Measurements from ENCODE around the gene HEXA.
A peak's percentile ranks its signal among the peaks of the same experiment; 100 is the strongest.

HEXA gene

DNA sequence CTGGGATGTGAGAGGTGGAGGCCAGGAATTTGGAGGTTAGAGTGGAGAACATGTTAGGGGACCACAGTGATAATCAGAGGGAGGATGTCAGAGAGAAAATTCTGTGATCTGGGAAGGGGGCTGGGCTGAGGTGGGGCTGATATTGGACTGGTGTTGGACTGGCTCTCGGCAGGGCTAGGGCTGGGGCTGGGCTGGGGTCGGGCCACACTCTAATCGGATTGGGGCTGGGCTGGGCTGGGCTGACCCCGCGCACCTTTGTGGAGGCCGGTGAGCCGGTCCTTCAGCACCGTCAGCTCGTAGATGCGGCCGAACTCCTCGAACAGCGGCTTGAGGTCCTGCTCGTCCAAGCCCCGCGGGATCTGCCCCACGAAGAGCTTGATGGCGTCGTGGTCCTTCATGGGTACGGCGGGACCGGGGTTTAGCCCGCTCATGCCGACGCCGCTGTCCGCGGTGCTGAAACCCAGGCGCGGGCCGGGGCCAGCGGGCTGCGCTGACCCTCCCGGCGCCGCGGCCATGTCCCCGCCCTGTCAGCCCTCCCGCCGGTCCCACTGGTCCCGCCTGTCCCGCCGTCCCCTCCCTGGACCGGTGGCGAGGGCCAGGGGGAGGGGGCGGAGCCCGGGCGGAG, 56.3 kb downstream of the HEXA start:
- DNase-seq (ENCODE audit: low spot score): no peak

DNA sequence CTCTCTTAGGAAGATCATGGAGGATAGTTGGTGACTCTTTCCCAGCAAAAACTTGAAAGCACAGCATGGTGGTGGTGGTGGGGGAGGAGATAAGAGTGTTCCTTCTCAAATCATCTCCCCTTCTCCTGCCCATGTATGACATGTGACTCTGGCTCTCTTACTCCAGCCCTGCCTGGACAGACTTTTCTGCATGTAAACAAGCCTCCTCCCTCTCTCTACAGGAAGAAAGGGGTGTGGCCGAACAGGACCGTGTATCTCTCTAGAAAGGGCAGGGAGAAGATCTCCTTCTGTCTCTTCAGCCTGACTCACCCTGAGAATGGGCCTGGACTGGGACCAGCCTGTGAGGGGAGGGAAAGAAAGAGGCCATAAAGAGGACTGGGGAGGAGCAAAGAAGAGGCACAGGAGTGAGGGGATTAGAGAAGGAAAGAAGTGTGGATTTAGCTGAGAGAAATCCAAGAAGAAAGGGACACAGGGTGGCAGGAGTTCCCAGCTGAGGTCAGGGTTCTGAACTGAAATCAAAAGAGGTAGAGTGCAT, 57.3 kb downstream of the HEXA start:
- DNase-seq (ENCODE audit: low spot score): no peak

DNA sequence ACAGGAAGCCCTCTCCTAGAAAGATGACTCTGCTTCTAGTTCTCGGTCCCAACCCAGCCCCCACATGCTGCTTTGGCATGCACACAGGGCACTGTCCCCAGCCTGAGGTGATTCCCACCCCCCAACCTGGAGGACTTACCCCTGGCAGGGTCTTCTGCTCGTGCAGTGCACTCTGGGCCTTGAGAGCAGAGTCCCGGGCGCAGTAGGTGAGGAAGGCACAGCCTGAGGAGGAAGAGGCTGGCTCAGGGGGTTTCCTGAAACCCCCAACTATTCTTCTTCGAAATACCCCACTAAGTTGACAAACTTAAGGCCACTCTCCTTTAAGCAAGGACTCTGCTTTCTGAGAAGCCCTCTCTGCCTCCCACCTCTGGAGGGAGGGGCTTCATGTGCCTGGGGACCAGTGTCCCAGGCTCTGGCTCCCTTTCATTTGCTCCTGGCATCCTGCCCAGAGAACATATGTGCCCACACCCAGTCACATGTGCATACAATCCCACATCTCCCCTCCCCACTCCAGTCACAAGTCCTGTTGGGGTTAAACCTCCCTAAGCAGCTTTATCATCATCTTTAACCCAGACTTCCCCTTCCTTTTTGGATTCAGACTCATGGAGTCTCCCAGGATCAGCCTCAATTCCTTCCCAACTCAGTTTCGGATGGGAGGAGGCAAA, 60.0 kb downstream of the HEXA start:
- no peak for DNase-seq (ENCODE audit: low spot score)

DNA sequence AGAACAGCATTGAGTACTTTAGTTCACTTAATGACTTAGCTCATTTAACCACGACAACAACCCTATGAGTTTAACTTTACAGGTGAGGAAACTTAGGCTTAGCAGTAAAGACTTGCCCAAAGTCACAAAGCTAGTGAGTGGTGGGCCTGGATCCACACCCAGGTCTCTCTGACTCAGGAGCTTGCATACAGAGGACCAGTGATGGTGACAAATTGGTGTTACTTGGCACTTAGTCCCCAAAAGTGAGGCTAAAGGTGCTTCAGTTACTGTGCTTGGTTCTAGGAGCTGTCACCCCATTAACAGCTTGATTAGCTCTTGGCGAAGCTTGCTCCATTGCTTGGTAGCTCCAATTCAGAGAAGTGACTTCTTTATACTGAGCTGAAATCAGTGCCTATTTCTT, 61.9 kb downstream of the HEXA start:
- DNase-seq (ENCODE audit: low spot score): no peak

DNA sequence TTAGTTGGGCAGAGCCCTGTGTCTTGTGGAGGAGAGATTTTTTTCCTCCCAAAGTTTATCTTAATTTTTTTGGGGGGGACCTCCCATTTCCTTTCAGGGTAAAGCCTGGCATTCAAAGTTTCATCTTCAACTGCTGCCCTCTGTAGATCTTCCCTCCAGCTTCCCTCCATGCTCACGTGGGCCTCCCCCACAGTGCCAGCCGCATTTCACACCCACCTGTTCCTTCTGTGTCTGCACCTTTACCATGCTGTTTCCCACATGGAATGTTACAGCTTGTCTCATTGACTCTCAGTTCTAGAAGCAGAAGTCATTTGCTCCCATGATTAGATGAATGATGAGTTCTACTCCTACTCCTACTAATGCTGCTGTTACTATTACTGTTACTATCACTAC, 62.4 kb downstream of the HEXA start:
- no peak for DNase-seq (ENCODE audit: low spot score)

DNA sequence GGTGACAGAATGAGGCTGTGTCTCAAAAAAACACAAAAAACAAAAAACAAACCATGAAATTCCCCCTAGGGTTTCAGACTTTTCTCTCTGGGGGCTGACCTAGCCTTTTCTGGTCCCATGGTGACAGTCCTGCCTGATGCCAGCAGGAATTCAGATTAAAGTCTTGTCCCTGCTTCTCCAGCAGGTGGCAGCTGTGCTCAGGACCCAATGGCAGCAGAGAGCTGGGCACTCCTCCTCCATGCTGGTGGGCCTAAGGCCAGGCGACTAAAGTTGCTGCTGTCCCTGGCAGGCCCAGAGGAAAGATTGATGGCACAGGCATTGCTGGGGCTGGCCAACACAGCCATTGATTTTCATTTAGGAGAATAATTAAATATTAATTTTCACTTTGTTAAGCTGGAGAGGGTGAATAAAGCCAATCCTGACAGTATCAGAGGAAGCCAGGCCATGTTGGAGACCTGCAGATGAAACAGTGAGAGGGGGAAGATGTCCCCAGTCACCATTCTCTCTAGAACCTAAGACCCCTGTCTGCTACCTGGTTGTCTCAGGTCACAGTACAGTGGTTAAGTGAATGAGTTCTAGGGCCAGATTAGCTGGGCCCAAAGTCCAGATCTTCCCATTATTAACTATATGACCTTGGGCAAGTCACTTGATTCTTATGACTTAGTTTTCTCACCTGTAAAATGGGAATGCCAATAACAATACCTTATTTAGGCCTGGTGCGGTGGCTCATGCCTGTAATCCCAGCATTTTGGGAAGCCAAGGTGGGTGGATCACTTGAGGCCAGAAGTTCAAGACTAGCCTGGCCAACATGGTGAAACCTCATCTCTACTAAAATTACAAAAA, 63.0 kb downstream of the HEXA start:
- DNase-seq (ENCODE audit: low spot score): peak; percentile 75

DNA sequence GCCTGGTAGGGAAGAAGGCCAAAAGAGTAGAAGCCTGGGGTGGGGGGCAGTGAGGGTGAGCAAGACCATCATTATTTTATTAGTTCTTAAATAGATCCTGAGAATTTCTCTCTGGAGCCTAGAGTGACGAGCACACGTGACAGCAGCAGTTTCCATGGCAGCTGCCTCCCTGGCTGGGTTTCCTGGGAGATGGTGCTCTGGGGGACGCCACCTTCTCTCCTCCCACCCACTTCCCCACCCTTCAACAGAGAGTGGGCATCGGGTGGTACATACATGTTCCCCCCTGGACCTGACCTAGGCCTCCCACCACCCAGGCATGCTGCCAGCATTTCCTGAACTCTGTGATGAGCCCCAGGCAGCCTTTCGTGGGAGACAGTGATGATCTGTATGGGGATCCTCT, 68.8 kb downstream of the HEXA start:
- DNase-seq (ENCODE audit: low spot score): no peak

DNA sequence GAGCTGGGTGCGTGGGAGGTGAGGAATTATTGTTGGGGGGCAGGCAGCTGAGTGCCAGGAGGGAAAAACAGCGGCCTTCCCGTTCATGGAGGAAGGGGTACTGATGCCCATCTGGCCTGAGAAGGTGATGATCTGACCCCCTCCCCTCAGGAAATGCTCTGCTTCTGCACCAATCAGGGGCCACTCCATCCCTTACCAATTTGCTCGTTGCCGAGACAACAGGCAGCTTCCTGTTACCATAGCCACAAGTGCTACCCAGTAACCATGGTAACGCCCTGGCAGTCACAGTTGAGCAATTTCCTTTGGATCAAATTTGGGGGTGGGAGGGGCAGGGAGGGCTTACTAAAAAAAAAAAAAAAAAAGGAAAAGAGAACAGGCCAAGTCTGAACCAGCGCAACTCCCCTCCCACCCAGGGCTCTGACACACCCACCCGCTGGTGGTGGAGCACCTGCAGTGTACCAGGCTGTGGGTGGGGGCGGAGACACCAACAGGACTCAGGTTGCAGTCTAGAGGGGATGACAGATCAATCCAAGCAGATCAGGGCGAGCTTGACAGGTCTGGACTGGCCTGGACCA, 69.5 kb downstream of the HEXA start:
- peak; percentile 75 for DNase-seq (ENCODE audit: low spot score)

DNA sequence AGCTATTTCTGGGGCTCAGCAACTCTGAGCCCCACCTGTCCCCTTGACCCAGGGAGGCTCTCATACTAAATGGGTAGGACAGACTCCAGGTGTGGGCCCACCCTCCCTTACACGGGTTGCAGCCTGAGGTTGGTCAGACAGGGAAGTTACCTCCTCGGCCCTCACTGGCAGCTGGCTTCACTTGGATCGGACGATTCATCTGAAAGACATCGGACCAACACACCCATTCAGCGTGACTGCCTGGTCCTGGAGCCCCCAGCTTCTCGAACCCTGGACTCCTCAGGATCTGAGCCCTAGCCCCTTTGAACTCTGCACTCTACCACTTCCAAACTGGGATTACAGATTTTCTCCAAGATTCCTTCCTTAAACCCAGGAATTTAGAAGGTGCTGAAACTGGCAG, 71.2 kb downstream of the HEXA start:
- DNase-seq (ENCODE audit: low spot score): no peak

DNA sequence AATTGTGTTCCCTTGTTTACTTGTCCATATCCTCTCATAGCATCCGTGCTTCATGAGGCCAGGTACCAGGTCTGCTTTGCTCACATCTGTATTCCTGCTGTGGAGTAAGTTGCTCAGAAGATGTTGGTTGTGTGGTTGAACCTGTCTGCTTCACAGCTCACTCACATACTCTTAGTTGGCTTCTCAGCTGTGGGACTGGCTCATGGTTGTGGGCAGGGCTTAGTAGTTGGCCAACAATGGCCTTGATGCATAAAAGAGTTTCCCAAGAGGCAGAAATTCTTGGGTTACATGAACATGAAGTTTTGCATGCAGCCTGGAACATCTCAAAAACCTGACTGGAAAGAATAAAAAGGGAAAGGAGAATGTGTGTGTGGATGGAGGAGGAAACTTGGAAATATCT, 72.9 kb downstream of the HEXA start:
- DNase-seq (ENCODE audit: low spot score): no peak

Measured in cerebellar cortex (tissue), 1 donor.